ENCODE results near the gene HELZ.

- TF ChIP-seq CTCF (IDR thresholded peaks at IDR 0.05) (no peak), POLR2AphosphoS5 (IDR thresholded peaks at IDR 0.05) (no peak), POLR2A (IDR thresholded peaks at IDR 0.05) (no peak)
Observed at GRCh38 chr17:67044940-67045339, 200.1 kb downstream of the HELZ start.

Measured in prostate gland (tissue), 2 donors.